ENCODE data around the gene ASH1L. TPM values are rescaled to one million over a fixed set of nuclear protein-coding genes. Genes with fewer than 3 reads are reported as not detected.
"Not testable (repeated sequence)": the region's sequence is repeated elsewhere in the genome, so short reads cannot be mapped to it uniquely, and the experiment has no call there.

ASH1L gene
- total and polyA plus RNA-seq, 2 experiments from 2014 or later: 14.5 to 30.6 TPM

DNA sequence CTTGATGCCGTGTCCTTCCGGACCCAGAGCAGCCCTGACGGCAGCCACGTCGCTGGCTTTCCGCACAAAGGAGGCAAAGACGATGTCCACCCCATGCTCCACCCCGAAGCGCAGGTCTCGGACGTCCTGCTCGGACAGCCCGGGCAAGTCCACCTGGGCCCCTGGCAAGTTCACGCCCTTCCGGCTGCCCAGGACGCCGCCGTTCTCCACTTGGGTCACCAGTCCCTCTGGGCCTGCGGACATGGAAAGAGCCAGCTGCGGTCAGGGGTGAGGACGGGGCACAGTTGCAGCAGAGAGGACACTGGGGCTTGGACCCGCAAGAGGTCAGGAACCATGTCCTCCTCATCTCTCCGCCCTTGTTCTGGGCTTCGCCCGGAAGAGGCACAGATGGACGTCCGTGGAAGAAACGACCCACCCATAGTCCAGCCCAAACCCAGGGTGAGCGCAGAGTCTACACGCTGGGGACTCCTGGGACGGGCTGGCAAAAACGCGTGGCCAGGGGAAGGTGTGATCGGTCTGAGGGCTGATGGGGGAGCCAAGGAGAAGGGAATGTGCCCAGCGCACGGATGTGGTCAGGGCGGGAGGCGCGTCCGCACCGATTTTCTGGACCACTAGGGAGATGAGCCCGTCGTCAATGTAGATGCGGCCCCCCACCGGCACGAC, 268.0 kb downstream of the ASH1L start:
- no peak for TF ChIP-seq EZH2phosphoT487 (IDR thresholded peaks at IDR 0.05; ENCODE audit: low read depth, severe bottlenecking, unreplicated experiment)
- TF ChIP-seq, protein P1, sequence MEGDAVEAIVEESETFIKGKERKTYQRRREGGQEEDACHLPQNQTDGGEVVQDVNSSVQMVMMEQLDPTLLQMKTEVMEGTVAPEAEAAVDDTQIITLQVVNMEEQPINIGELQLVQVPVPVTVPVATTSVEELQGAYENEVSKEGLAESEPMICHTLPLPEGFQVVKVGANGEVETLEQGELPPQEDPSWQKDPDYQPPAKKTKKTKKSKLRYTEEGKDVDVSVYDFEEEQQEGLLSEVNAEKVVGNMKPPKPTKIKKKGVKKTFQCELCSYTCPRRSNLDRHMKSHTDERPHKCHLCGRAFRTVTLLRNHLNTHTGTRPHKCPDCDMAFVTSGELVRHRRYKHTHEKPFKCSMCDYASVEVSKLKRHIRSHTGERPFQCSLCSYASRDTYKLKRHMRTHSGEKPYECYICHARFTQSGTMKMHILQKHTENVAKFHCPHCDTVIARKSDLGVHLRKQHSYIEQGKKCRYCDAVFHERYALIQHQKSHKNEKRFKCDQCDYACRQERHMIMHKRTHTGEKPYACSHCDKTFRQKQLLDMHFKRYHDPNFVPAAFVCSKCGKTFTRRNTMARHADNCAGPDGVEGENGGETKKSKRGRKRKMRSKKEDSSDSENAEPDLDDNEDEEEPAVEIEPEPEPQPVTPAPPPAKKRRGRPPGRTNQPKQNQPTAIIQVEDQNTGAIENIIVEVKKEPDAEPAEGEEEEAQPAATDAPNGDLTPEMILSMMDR (IDR thresholded peaks at IDR 0.05; ENCODE audit: poor library complexity): no peak
- no peak for TF ChIP-seq EZH2 (IDR thresholded peaks at IDR 0.05; ENCODE audit: borderline replicate concordance)
- Histone ChIP-seq H3K4me2 (peak overlapping the region; percentile 68), H3K27me3 (peaks cover 45% of the 10 kb centered on the region), H4K20me1 (ENCODE audit: insufficient read depth, poor library complexity, severe bottlenecking) (no peaks in the 10 kb centered on the region), H3K27ac (no peak overlapping the region), H3K9me2 (replicated peaks; ENCODE audit: insufficient read depth) (no peaks in the 10 kb centered on the region), H3K4me3 (no peak overlapping the region), H3K79me2 (no peaks in the 10 kb centered on the region), H3K36me3 (replicated peaks; ENCODE audit: insufficient read depth, low read depth) (no peaks in the 10 kb centered on the region), H3K4me1 (ENCODE audit: insufficient read depth) (no peaks in the 10 kb centered on the region), H3K9me3 (ENCODE audit: low read depth) (no peaks in the 10 kb centered on the region), H2AFZ (no peak overlapping the region)
- DNase-seq (ENCODE audit: low spot score): no peak
- 44% methylated on average over 46 of the region's 46 CpGs for WGBS (ENCODE audit: low lambda C conversion rate, missing lambda C conversion rate)

DNA sequence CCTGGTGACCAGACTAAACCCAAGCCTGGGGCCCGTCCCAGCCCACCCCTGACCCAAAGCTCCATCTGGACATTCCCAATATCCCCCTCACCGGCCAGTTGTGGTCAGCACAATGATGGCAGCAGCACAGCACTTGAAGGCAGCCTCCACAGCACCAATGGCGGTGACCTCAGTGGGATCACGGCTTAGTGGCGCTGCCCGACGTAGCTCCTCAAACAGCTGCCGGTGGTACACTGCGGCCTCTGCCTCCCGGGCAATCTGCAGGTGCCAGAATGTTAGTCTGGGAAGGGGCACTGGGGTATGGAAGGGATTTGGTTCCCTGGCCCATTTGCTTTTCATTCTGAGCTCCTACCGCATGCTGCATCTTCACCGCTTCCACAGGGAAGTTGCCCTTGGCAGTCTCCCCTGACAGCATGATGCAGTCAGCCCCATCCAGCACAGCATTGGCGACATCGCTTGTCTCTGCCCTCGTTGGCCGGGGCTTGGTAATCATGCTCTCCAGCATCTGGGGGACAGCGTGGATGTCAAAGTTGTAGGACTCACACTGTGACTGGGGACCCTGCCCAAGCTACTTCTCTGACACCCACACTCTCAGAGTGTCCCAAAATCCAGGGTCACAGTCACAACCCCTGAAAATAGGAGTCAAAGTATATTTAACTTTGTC, 269.4 kb downstream of the ASH1L start:
- H2AFZ ChIP-seq: no peak overlapping the region
- H3K27me3 ChIP-seq: peaks cover 45% of the 10 kb centered on the region
- H4K20me1 ChIP-seq (ENCODE audit: insufficient read depth, poor library complexity, severe bottlenecking): no peaks in the 10 kb centered on the region
- H3K9me2 ChIP-seq (replicated peaks; ENCODE audit: insufficient read depth): no peaks in the 10 kb centered on the region
- no peaks in the 10 kb centered on the region for H3K4me1 ChIP-seq (ENCODE audit: insufficient read depth)
- WGBS (ENCODE audit: low lambda C conversion rate, missing lambda C conversion rate): 92% methylated on average over 17 of the region's 17 CpGs
- no peak overlapping the region for H3K4me2 ChIP-seq
- no peaks in the 10 kb centered on the region for H3K9me3 ChIP-seq (ENCODE audit: low read depth)
- H3K36me3 ChIP-seq (replicated peaks; ENCODE audit: insufficient read depth, low read depth): no peaks in the 10 kb centered on the region
- no peak overlapping the region for H3K27ac ChIP-seq
- no peaks in the 10 kb centered on the region for H3K79me2 ChIP-seq
- no peak for DNase-seq (ENCODE audit: low spot score)
- TF ChIP-seq, protein P1 (IDR thresholded peaks at IDR 0.05; ENCODE audit: poor library complexity): no peak
- TF ChIP-seq EZH2phosphoT487 (IDR thresholded peaks at IDR 0.05; ENCODE audit: low read depth, severe bottlenecking, unreplicated experiment) (no peak), EZH2 (IDR thresholded peaks at IDR 0.05; ENCODE audit: borderline replicate concordance) (no peak)
- H3K4me3 ChIP-seq: no peak overlapping the region

DNA sequence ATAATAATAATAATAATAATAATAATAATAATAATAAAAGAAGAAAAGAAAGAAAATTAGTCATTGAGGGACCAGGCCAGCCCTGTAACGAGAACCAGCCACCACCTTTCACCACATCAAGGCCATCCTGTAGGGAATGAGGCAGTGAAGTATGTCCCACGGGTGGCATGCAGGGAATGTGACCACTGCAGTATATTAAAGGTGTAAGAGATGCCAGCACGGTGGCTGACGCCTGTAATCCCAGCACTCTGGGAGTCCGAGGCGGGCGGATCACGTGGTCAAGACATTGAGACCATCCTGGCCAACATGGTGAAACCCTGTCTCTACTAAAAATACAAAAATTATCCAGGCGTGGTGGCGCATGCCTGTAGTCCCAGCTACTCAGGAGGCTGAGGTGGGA, 271.6 kb downstream of the ASH1L start:
- not testable (repeated sequence) for H3K4me3 ChIP-seq; H3K9me2 ChIP-seq (replicated peaks; ENCODE audit: insufficient read depth); H4K20me1 ChIP-seq (ENCODE audit: insufficient read depth, poor library complexity, severe bottlenecking); H3K36me3 ChIP-seq (replicated peaks; ENCODE audit: insufficient read depth, low read depth); H2AFZ ChIP-seq; H3K4me2 ChIP-seq; H3K79me2 ChIP-seq; H3K4me1 ChIP-seq (ENCODE audit: insufficient read depth); H3K27ac ChIP-seq; DNase-seq (ENCODE audit: low spot score); H3K9me3 ChIP-seq (ENCODE audit: low read depth)
- H3K27me3 ChIP-seq: peaks cover 28% of the 10 kb centered on the region
- 85% methylated on average over 10 of the region's 10 CpGs for WGBS (ENCODE audit: low lambda C conversion rate, missing lambda C conversion rate)

DNA sequence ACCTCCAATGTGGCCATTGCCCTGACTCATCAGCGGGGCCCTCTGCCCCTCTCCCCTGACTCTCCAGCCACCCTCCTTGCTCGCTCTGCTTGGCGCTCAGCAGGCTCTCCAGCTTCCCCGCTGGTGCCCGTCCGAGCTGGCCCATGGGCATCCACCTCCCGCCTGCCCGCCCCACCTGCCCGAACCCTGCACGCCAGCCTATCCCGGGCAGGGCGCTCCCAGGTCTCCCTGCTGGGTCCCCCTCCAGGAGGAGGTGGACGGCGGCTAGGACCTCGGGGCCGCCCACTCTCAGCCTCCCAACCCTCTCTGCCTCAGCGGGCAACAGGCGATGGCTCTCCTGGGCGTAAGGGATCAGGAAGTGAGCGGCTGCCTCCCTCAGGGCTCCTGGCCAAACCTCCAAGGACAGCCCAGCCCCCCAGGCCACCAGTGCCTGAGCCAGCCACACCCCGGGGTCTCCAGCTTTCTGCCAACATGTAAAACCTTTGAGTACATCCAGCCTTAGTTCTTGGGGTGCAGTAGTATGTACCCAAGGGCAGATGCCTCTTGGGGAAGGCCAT, 274.5 kb downstream of the ASH1L start:
- Histone ChIP-seq H3K4me3 (no peak overlapping the region), H3K79me2 (no peaks in the 10 kb centered on the region), H3K27me3 (no peaks in the 10 kb centered on the region), H3K36me3 (replicated peaks; ENCODE audit: insufficient read depth, low read depth) (no peaks in the 10 kb centered on the region), H4K20me1 (ENCODE audit: insufficient read depth, poor library complexity, severe bottlenecking) (no peaks in the 10 kb centered on the region), H3K4me2 (no peak overlapping the region), H3K9me3 (ENCODE audit: low read depth) (no peaks in the 10 kb centered on the region), H3K9me2 (replicated peaks; ENCODE audit: insufficient read depth) (no peaks in the 10 kb centered on the region), H3K4me1 (ENCODE audit: insufficient read depth) (no peaks in the 10 kb centered on the region), H2AFZ (no peak overlapping the region), H3K27ac (no peak overlapping the region)
- no peak for TF ChIP-seq EZH2 (IDR thresholded peaks at IDR 0.05; ENCODE audit: borderline replicate concordance)
- TF ChIP-seq, protein P1 (IDR thresholded peaks at IDR 0.05; ENCODE audit: poor library complexity): no peak
- no peak for DNase-seq (ENCODE audit: low spot score)
- 96% methylated on average over 20 of the region's 21 CpGs for WGBS (ENCODE audit: low lambda C conversion rate, missing lambda C conversion rate)

All from hepatocyte (in vitro differentiated cells).